Epithelial cell of proximal tubule (primary cell): ENCODE measurements around the gene ANKRD22. TPM values are rescaled to one million over a fixed set of nuclear protein-coding genes. Genes with fewer than 3 reads are reported as not detected.
A peak's percentile ranks its signal among the peaks of the same experiment; 100 is the strongest.

Experiments
- DNase-seq: peaks from one replicate; pipeline ENCODE4 v3.0.0-alpha.2; 2011; ENCODE audit warnings: low read depth
- H3K4me3 ChIP-seq: 2 replicates; pipeline ENCODE4 v1.5.1; 2011; ENCODE audit warnings: low read depth, mild to moderate bottlenecking, low read length
- CTCF ChIP-seq: conservative IDR thresholded peaks from 2 replicates; pipeline ENCODE4 v1.5.1; 2012; ENCODE audit warnings: low read depth, mild to moderate bottlenecking, low read length
- total RNA-seq: library from RNA; depleted of rRNA; stranded (reverse); fragments of >200 nt; gene quantifications from 2 replicates; pipeline ENCODE4 v1.2.3, GENCODE V29; 2015

The ANKRD22 gene
- total RNA-seq, 1 donor from 2014 or later = 0.12 TPM

- no peak overlapping the region for H3K4me3 ChIP-seq
- no peak for TF ChIP-seq CTCF
- DNase-seq = no peak
Measured at GRCh38 chr10:88874281-88874680, 22.6 kb upstream of the ANKRD22 start.

GRCh38 chr10:88873757-88874156, 22.1 kb upstream of the ANKRD22 start:
- H3K4me3 ChIP-seq = no peak overlapping the region
- no peak for TF ChIP-seq CTCF
- DNase-seq = no peak

- DNase-seq = no peak
- no peak overlapping the region for H3K4me3 ChIP-seq
- TF ChIP-seq CTCF = no peak
Measured at GRCh38 chr10:88870089-88870488, 18.4 kb upstream of the ANKRD22 start.

- no peak overlapping the region for H3K4me3 ChIP-seq
- no peak for TF ChIP-seq CTCF
- no peak for DNase-seq
Measured at GRCh38 chr10:88866454-88866853, 14.8 kb upstream of the ANKRD22 start.

- H3K4me3 ChIP-seq = no peak overlapping the region
- no peak for DNase-seq
- peak; percentile 54 for TF ChIP-seq CTCF
Measured at GRCh38 chr10:88865281-88865876, 13.7 kb upstream of the ANKRD22 start.

- no peak for TF ChIP-seq CTCF
- no peak overlapping the region for H3K4me3 ChIP-seq
- no peak for DNase-seq
Measured at GRCh38 chr10:88861036-88861435, 9.4 kb upstream of the ANKRD22 start.

GRCh38 chr10:88858491-88858890, 6.8 kb upstream of the ANKRD22 start:
- DNase-seq = no peak
- no peak for TF ChIP-seq CTCF
- no peak overlapping the region for H3K4me3 ChIP-seq
